HG03469 (cell line): ENCODE measurements around the gene SPOPL.
"Not testable (repeated sequence)": the region's sequence is repeated elsewhere in the genome, so short reads cannot be mapped to it uniquely, and the experiment has no call there.

Source experiments
- ATAC-seq: cut with Tn5 transposase; IDR thresholded peaks from one replicate; pipeline ENCODE4 v1.9.1; 2021; ENCODE audit warnings: mild to moderate bottlenecking, moderate library complexity, moderate number of reproducible peaks; ENCODE audit not compliant: unreplicated experiment

Gene SPOPL

DNA sequence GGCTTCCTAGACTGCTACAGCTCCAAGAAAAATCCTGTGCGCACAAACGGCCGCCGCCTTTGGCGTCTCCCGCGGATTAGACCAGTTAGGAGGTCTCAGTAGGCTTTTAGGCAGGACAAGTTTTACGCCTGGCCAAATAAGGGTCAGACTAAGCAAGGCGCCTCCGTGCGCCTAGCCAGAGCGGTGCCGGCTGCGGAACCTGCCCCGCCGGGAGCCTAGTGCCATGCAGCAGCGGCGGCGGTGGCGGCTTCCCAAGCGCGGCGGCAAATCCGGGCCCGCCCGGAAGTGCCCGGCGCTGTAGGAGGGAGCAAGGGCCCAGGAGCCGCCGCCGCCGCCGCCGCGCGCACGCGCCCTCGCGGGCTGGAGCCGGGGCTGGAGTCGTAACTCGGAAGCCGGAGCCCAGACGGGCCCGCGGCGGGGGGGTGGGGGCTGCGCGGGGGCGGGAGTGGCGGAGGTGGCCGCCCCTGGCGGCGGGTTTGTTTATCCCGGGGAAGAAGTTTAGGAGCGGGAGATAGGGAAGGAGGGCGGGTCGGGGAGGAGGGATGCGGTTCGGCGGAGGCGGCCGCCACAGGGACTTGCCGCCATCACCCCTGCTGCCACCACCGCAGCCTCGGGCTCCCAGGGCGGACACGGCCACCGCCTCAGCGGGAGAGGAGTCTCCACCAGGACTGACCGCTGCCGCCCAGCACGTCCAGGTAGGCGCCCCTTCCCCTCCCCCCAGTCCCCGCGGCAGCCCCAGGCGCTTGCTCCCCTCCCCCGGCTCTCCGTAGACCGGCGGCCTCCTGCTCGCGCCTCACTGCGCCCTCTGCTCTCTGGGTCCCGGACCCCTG lies at the start of gene SPOPL:
SPOPL (plus strand) TSS at position 346 of the 830 bp plus-strand sequence. CDS start 48,447 bp downstream, outside the sequence.
- ATAC-seq: peak; percentile 46

- no peak for ATAC-seq
Observed at GRCh38 chr2:138452324-138452723, 49.2 kb upstream of the SPOPL start.

GRCh38 chr2:138453815-138454214 lies 47.8 kb upstream of the SPOPL start:
- ATAC-seq: no peak

DNA sequence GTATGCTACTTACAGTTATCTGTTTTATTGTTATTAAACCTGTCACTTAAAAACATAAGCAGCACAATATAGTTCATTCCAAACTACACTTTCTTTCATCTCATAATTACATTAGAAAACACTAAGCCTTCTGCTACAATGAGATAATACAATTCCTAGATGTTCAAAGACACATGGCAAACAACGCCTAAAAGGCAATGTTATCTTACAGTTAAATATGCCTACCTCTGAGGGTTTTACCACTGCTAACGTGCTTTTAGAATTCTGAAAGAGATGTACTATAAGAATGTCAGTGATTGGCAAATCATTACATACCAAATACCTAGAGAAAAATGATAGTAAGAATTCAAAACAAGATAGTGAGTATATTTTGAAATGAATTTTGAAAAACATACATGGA lies 46.8 kb upstream of the SPOPL start:
- no peak for ATAC-seq

DNA sequence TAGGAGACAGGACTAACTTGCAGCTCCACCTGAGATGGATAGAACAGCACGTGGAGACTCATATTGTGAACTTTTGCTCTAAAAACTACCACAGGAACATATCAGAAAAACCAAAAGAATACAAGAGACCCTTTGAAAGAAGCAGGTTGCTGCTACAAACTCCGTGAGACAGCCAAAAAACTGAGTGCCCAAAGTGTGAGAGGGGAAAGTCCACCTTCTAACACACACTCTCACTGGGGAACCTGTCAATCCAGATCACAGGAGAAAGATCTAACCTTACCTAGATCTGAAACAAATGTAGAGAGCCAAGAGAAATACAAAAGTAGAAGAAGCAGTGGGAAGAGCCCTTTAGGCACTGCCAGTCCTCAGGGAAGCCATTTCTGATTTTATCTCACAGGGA lies 46.3 kb upstream of the SPOPL start:
- no peak for ATAC-seq

- no peak for ATAC-seq
Observed at GRCh38 chr2:138455691-138456090, 45.9 kb upstream of the SPOPL start.

DNA sequence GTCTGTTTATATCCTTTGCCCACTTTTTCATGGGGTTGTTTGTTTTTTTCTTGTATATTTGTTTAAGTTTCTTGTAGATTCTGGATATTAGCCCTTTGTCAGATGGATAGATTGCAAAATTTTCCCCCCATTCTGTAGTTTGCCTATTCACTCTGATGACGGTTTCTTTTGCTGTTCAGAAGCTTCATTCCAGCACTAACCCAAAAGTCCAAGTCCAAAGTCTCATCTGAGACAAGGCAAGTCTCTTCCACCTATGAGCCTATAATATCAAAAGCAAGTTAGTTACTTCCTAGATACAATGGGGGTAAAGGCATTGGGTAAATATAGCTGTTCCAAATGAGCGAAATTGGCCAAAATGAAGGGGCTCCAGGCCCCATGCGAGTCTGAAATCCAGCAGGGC lies 38.9 kb upstream of the SPOPL start:
- ATAC-seq: not testable (repeated sequence)

DNA sequence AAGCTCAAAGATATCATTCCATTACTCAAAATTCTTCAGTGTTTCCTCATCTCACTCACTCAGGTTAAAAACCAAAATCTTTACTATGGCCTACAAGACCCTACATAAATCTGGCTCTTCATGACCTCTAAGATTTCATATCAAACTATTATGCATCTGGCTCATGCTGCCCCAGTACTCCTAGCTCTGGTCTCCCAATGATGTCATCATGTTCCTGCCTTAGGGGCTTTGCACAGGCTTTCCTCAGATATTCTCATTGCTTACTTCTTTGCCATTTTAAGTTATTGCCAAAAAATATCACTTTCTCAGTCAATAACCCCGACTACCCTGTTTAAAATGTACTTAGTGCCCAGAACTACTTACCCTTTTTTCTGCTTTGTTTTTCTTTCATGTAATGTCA lies 33.0 kb upstream of the SPOPL start:
- no peak for ATAC-seq

DNA sequence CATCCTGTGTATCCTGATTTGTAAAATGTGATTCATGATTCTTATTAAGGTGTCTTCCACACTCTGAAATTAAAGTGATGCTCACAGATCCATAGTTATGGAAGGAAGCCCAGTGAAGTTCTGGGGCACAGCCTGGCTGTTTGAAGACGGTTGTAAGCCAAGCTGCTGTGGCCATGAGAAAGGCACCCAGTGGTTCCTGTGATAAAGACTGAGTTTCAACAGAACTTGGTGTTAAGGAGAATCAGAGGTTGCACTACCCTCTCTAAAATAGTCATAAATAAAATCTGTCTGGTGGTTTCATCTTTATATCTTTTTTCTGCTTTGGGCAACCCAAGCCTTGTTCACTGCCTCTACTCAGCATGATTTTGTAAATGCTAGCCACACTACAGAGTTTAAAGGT lies 32.2 kb upstream of the SPOPL start:
- ATAC-seq: no peak

DNA sequence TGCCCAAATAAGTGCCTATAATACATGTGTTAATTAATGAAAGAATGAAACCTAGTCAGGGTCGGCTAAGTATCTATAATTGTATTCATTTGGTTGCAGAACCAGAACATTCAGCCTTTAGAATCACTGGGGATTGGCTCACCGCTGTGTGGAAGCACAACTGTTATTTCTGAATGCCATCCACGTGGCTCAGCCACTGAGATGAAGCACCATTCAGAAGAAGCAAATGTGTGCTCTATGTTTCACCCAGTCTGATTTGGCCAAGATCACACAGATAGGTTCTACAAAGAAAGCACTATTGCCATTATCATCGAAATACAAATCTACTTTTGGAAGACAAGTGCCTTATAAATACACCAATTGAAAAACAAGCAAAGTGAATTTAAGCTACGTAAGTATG lies 30.6 kb upstream of the SPOPL start:
- no peak for ATAC-seq

DNA sequence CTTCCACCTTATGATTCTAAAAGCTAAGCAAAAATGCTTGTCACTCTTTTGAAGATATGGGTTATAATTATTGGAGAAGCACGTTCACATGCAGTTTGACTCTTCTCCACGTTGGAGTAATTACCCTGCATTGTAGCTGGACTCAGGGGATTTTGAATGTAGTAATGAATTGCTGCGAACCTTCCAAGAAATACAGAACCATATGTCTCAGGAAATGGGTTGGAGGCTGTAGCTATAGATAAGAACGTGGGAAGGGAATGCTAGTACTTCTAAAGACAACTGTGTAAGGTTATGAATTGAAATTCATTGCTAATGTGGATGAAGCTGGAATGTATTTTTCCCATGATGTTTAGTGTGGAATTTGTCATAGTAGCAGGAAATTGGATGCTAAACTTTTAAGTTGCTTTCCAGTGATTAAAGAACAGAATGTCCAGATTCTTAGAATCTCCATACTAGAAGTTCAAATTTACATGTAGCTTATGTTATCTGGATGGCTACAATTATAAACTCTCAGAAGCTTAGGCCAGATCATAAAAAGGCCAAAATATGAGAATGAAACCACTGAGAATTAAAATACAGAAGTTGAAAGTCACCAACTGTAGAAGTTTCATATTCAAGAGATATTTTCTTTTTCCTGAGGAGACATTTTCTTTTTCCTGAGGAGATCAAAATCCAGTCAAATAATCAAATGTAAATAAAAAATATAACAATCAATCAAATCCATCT lies 27.3 kb upstream of the SPOPL start:
- ATAC-seq: no peak

DNA sequence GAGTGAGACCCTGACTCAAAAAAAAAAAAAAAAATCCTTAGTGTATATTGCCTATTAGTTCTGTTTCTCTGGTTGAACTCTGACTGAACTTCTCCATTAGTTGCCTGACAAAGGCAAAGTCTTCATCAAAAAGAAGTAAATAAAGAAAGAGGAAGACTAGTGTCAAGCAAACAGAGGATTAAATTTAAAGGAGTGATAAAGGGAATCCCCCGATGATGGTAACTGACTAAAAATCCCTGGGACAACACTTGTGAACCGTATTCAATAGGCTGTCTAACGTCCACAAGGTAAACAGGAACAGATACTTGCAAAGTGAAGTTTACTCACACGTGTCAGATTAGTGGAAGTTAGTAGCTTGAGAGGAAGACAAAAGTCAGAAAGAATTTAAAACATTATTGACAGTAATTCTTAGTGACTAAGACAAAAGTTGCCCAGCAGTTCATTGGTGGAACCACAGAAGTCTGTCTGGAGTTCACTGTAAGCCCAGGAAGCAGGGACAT lies 26.2 kb upstream of the SPOPL start:
- ATAC-seq: peak; percentile 86

DNA sequence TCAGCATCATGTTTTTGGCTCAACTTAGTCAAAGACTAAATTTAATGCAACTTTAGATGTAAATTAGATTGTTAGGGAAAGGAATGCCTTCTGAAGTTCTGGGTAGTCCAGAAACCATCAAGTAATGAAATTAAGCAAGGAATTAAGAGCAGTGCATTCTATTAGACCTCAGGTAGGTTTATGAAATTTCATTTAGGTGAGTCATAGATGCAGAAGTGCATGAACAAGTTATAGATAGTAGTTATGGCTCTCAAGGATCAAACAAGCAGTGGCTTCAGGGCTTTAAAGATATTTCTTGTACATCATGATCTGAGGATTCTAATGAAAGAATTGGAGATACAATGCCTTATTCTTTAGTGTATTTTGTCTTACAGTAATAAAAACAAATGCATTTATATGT lies 25.4 kb upstream of the SPOPL start:
- ATAC-seq: no peak

- no peak for ATAC-seq
Observed at GRCh38 chr2:138476940-138477339, 24.6 kb upstream of the SPOPL start.

- ATAC-seq: not testable (repeated sequence)
Observed at GRCh38 chr2:138482796-138483195, 18.8 kb upstream of the SPOPL start.

- no peak for ATAC-seq
Observed at GRCh38 chr2:138485019-138485418, 16.6 kb upstream of the SPOPL start.

DNA sequence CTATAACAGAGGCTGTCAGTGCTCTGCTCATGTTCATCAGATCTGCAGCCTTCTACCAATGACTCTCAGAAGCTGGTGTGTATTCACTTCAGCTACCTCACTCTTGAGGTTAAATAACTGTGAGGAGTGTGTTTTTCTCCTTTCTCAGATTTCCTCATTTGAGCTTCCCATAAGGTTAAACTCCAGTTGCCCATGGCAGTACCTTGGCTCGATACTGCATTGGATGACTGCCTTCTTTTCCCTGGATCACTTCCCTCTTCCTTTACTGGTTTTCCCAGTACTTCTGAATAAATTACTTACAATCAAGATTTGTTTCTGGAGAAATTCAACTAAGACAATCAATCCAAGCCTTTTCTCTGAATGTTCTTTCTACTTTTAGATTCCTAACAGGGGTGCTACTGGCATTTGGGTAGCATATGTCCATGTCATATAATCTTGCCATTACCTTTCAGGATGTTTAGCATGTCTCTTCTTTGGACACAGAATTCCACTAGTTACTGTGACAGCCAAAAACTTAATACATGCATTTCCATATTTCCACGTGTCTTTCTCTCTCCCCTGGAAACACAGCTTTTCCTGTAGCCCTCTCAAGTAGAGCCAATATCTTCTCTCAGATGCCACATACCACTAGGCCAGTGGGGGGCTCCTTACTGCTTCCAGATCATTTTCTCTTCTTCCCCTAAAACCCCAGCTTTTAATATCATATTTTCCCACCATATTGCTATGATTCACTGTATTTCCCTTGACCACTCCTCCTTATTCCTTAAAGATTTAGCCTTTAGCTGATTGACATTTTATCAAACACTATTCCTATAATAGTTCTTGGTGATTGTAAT lies 15.0 kb upstream of the SPOPL start:
- no peak for ATAC-seq

GRCh38 chr2:138490673-138491494 lies 10.7 kb upstream of the SPOPL start:
- ATAC-seq: no peak

GRCh38 chr2:138491495-138491862 lies 10.1 kb upstream of the SPOPL start:
- ATAC-seq: no peak

GRCh38 chr2:138492160-138492559 lies 9.4 kb upstream of the SPOPL start:
- no peak for ATAC-seq
